HG02943 (cell line): ENCODE data around the gene LYL1.

ENCODE experiments used
- ATAC-seq: cut with Tn5 transposase; IDR thresholded peaks from one replicate; pipeline ENCODE4 v1.9.1; 2021; ENCODE audit warnings: mild to moderate bottlenecking, low read depth, moderate library complexity; ENCODE audit not compliant: unreplicated experiment

The LYL1 gene

GRCh38 chr19:13110099-13110610, 7.5 kb upstream of the LYL1 start:
- ATAC-seq, result no peak

DNA sequence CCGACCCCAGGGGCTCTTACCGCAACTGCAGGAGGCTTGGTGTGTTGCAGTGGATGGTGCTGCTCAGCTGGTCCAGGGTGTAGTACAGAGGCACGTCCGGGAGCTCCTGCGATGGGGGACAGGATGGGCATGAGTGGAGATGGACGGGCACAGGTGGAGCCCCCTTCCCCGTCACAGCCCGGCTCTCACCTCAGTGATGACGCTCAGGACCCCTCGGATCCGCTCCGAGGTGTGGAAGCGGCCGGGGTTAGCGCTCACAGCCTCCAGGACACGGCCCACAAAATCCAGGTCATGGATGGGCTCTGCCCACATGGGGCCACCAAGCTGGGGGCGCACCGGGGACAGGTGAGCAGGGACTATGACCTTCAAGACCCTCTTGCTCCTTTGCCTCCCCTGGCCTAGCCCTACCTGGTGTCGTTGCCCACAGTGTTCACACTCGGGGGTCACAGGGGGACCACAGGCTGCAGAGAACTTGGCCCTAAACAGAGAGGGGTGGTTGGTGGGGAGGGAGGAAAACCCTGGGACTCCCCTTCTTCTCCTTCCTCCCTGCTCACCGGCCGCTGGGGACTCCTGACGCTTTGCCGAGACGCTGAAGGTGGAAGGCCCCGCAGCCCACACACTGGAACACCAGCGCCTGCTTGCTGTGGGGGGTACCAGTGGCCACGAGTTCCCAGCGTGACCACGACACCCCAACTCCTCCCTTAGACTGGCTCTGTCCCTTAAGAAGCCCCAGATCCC, 6.9 kb upstream of the LYL1 start:
- no peak for ATAC-seq

GRCh38 chr19:13104848-13105711, 2.4 kb upstream of the LYL1 start:
- ATAC-seq, result no peak

- ATAC-seq, result no peak
These were observed 1.7 kb upstream of the LYL1 start for GRCh38 chr19:13104360-13104847.

GRCh38 chr19:13103581-13104359, 1.1 kb upstream of the LYL1 start:
- ATAC-seq, result no peak

DNA sequence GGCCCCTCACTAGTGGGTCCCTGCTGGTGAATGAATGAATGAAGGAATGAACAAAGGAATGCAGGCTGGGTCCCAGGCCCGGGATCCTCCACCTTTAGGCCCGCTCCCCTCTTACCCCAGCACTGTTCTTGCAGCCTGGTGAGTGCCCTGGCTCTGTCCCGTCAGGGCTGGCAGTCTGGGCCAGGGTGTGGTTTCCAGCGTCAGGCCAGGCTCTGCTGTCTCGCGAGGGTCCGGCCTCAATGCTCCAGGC, 317 bp downstream of the LYL1 start:
- ATAC-seq, result no peak

DNA sequence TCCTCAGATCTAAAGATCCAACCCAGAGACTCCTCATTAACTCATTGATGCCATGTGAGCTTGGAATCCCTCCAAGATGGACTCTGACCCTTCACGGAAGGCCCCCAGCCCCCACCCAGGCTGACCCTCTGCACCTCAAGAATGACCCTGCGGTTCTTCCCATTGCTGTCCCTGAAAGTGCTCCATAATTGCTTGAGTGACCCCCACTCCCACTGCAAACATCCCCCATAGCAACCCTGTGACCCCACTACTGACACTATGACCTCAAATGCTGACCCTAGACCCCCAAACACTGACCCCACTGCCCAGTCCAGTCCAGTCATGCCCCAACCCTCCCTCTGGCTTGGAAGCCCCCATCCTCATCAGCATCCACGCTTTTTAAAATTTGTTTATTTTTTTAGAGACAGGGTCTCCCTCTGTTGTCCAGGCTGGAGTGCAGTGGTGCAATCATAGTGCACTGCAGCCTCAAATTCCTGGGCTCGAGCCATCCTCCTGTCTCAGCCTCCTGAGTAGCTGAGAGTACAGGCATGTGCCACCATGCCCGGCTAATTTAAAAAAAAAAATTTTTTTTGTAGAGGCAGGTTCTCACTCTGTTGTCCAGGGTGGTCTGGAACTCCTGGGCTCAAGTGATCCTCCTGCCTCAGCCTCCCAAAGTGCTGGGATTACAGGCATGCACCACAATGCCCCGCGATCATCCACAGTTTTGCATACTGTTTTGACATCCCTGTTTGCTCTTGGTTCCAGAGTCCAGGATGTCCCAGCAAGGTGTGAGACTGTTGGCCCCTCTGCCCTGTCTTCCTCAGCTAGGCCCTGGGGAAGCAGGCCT, 855 bp downstream of the LYL1 start:
- ATAC-seq, result no peak

DNA sequence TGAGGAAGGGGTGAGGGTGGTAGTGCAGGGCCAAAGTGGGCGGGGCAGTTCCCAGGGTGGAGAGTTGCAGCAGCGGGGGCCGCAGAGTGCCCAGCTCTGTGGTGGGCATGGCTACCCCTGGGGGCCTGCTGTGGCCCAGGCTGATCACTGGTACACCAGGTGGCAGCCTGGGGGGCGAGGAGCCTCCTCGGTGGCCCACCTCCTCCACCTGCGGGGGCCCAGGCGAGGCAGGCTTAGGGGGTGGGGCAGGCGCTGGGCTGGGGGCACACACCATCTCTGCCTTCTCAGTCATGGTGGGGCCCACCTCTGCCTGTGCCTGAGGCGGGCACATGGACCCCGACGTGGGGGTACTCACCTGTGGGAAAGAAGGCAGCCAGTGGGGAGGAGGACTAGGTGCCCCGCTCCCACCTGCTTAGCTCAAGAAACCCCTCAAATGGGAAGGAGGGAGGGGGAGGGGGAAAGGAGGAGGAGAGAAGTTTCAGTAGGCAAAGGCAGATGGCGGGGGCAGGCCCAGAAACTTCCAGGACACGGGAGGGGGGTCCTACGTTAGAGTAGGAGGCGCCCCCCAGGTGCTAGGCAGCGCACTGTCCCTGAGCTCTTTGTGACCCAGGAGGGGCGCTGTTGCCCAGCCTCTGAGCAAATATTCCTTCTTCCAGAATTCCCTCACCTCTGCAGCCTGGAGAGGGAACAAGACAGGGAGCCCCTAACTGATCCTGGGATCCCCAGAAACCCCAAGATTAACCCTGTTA, 1.6 kb downstream of the LYL1 start:
- no peak for ATAC-seq

DNA sequence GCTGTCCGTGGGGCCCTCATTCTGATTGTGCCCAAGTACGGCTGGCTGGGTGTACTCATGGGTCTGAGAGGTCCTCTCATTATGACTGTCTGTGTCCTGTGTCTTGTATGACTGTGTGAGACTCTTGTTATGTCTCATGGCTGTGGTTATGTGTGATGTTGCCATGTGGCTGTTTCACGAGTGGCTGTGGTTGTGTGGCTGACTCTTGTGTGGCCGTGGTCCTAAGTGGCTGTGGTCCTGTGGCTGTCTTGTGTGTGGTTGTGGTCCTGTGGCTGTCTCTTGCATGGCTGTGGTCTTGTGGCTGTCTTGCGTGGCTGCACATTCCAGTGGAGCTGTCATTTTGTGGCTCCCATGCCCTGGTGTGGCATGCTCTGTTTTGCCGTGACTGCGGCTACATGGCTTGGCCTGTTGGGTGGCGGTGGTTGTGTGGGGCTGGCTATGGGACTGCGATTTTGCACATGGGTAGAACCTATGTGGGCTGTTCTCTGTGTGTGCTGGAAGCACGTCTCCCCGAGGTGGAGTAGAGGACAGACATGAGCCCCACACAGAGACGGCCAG, 2.5 kb downstream of the LYL1 start:
- ATAC-seq, result no peak

- ATAC-seq, result no peak
These were observed 3.3 kb downstream of the LYL1 start for GRCh38 chr19:13099073-13099999.

- no peak for ATAC-seq
These were observed 4.2 kb downstream of the LYL1 start for GRCh38 chr19:13098277-13099072.

- ATAC-seq, result no peak
These were observed 5.0 kb downstream of the LYL1 start for GRCh38 chr19:13097463-13098258.

DNA sequence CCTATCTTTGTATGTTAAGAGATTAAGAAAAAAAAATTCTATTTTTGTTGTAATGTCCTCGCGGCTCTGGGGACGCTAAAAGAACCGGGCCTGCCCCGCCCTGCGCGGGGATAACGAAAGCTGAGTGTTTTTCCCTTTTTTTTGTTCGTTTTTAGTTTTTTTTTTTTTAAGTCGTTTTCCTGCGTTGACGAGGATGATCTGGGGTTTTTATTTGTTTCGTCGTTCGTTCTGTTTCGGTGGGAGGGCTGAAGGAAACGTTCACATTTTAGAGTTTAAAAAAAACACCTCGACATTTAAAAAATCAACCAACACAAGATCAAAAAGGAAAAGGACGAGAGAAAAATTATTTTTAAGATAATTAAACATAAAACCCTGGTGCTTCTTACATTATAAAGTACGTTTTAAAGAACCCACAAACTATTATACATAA, 5.6 kb downstream of the LYL1 start:
- no peak for ATAC-seq

- no peak for ATAC-seq
These were observed 6.4 kb downstream of the LYL1 start for GRCh38 chr19:13095934-13096927.

GRCh38 chr19:13095393-13095784, 7.3 kb downstream of the LYL1 start:
- ATAC-seq, result no peak
